ENCODE measurements around the gene DZIP1.
A peak's percentile ranks its signal among the peaks of the same experiment; 100 is the strongest.

DZIP1 gene

DNA sequence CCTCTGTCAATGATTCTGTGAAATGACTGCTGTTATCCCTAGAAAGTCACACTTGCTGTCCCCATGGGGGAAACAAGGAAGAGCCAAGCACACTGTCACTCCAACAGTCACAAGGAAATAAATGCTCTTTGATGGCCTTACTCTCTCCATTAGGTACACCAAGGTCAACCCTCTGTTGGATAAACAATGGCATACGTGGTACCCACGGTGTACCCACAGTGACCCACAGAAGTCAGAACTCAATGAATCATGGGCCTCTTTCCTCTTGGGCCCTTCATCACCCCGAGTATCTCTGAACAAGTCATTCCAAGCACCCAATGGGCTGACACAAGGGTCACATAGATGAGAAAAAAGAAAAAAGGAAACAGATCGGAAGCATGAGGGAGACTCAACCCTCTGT, 15.4 kb downstream of the DZIP1 start:
- no peak for TF ChIP-seq CTCF (IDR thresholded peaks at IDR 0.05; ENCODE audit: insufficient read depth, low read depth, low read length, missing control alignments)
- no peak overlapping the region for H3K4me3 ChIP-seq (ENCODE audit: low read depth, low read length)
- no peak for DNase-seq (ENCODE audit: low read depth)

- TF ChIP-seq CTCF (IDR thresholded peaks at IDR 0.05; ENCODE audit: insufficient read depth, low read depth, low read length, missing control alignments) = no peak
- no peak overlapping the region for H3K4me3 ChIP-seq (ENCODE audit: low read depth, low read length)
- no peak for DNase-seq (ENCODE audit: low read depth)
These were observed 16.0 kb downstream of the DZIP1 start for GRCh38 chr13:95628488-95628887.

- no peak overlapping the region for H3K4me3 ChIP-seq (ENCODE audit: low read depth, low read length)
- DNase-seq (ENCODE audit: low read depth) = no peak
- TF ChIP-seq CTCF (IDR thresholded peaks at IDR 0.05; ENCODE audit: insufficient read depth, low read depth, low read length, missing control alignments) = no peak
These were observed 16.9 kb downstream of the DZIP1 start for GRCh38 chr13:95627590-95627989.

DNA sequence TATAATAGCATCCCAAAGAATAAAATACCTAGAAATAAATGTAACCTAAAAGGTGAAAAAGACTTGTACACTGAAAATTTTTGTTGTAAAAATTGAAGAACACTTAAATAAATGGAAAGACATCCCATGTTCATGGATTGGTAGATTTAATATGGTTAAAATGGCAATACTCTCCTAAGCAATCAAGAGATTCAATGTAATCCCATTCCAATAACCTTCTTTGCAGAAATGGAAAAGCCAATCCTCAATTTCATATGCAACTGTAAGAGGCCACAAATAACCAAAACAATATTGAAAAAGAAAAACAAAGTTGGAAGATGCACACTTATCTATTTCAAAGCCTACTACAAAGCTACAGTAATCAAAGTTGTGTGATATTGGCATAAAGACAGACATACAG, 17.7 kb downstream of the DZIP1 start:
- H3K4me3 ChIP-seq (ENCODE audit: low read depth, low read length) = no peak overlapping the region
- no peak for TF ChIP-seq CTCF (IDR thresholded peaks at IDR 0.05; ENCODE audit: insufficient read depth, low read depth, low read length, missing control alignments)
- DNase-seq (ENCODE audit: low read depth) = no peak

GRCh38 chr13:95624020-95624419, 20.5 kb downstream of the DZIP1 start:
- TF ChIP-seq CTCF (IDR thresholded peaks at IDR 0.05; ENCODE audit: insufficient read depth, low read depth, low read length, missing control alignments) = peak; percentile 63
- no peak overlapping the region for H3K4me3 ChIP-seq (ENCODE audit: low read depth, low read length)
- peak; percentile 70 for DNase-seq (ENCODE audit: low read depth)

DNA sequence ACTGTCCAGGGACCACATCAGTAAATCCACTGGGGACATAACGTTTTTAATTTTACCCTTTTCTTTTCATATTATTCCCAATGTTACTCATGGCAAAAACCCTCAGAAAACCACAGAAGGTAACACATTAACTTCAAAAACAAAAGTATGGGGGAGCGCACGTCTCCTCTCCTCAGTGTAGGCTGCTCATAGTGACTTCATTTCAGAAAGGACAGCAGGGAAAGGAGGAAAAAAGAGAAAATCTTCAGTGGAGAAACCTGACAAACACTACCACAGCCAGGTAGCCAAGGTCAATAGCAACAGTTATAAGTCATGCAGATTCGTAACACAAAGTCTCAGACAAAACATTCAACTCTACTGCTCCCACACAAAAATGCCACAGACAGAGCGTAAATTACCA, 21.4 kb downstream of the DZIP1 start:
- H3K4me3 ChIP-seq (ENCODE audit: low read depth, low read length) = no peak overlapping the region
- no peak for DNase-seq (ENCODE audit: low read depth)
- no peak for TF ChIP-seq CTCF (IDR thresholded peaks at IDR 0.05; ENCODE audit: insufficient read depth, low read depth, low read length, missing control alignments)

- DNase-seq (ENCODE audit: low read depth) = no peak
- no peak for TF ChIP-seq CTCF (IDR thresholded peaks at IDR 0.05; ENCODE audit: insufficient read depth, low read depth, low read length, missing control alignments)
- H3K4me3 ChIP-seq (ENCODE audit: low read depth, low read length) = no peak overlapping the region
These were observed 23.5 kb downstream of the DZIP1 start for GRCh38 chr13:95620825-95621498.
